Left ventricle myocardium inferior (tissue), 1 donor: ENCODE results near the gene HOXB5. TPM values are rescaled to one million over a fixed set of nuclear protein-coding genes. Genes with fewer than 3 reads are reported as not detected.

ENCODE experiments used
- DNase-seq: peaks from one replicate; pipeline ENCODE4 v3.0.0-alpha.2; 2020
- H3K27ac ChIP-seq: fragments of 200-600 bp; replicated peaks from 2 replicates; pipeline ENCODE4 v1.8.0; 2021
- H3K27me3 ChIP-seq: fragments of 200-600 bp; 2 replicates; pipeline ENCODE4 v1.8.0; 2021; ENCODE audit warnings: low read depth
- H3K36me3 ChIP-seq: fragments of 200-600 bp; 2 replicates; pipeline ENCODE4 v1.8.0; 2021
- H3K4me1 ChIP-seq: fragments of 200-600 bp; 2 replicates; pipeline ENCODE4 v1.8.0; 2021
- H3K4me3 ChIP-seq: fragments of 200-600 bp; 2 replicates; pipeline ENCODE4 v1.8.0; 2021; ENCODE audit warnings: mild to moderate bottlenecking, moderate library complexity
- H3K9me3 ChIP-seq: fragments of 200-600 bp; replicated peaks from 2 replicates; pipeline ENCODE4 v1.8.0; 2021
- intact Hi-C: fragments of 100-400 bp; cut with micrococcal nuclease; formaldehyde crosslinking; loops from one replicate; pipeline ENCODE4 v1.11.0; 2022
- total RNA-seq: library from RNA; stranded (reverse); fragmentation: NEBNext Ultra II Directional; extraction: Animal tissue kit (Norgen Biotek cat#: 25700); gene quantifications from one replicate; pipeline ENCODE4 v1.2.1, GENCODE V29; 2021
- TF ChIP-seq, protein P1 (sequence below): fragments of 200-600 bp; IDR thresholded peaks from 2 replicates; pipeline ENCODE4 v1.8.0; 2021; ENCODE audit warnings: antibody characterized with exemption, mild to moderate bottlenecking, borderline replicate concordance
- donor health status: DM: no; HTN: yes; CAD: no; lungs with severe emphysema.

The HOXB5 gene
- total RNA-seq, 1 donor from 2014 or later, result not detected

DNA sequence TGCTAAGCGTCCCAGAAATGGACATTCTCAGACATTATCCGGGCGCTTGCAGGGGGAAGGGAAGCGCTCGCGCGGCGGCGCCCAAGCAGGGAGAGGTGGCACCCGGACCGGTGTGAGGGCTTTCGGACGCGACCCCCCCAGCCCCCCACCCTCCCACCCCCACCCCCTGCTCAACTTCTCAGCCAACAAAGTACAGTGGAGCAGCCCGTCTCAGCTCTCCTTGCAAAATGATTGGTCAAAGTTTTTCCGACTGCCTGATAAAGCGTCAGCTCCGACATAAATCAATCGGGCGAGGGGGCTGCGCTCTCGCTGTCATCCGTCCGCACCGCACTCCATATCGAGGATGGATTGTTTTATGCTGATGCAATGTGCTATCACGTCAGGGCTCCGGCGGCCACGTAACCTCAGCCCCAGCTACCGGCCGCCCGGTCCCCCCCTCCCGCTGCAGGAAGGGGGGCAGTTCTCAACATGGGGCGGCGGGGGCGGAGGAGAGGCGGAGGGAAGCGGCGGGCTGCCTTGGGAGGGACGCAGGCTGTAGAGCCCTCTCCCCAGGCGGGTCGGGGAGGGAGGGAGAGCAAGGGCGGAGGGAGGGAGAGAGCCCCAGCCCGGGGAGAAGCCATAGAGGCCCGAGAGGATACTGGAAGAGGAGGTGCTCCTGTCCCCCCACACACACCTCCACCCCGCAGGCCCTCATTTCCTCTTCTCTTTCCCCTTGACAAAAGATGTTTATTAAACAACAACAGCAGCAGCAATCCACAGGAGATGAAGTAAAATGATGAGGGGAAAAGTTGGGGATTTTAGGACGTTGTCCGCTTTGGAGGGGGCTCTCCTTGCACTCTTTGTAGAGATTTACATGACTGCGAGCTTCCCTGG is 32.9 kb upstream of the HOXB5 start, which contains the start of gene HOXB9:
TSS of gene HOXB9 (minus strand) at position 114 of the 873 bp plus-strand sequence. CDS start at position 25, 89 bp downstream.
- Histone ChIP-seq H3K9me3 (no peaks in the 10 kb centered on the region), H3K27me3 (peaks cover 100% of the 10 kb centered on the region), H3K27ac (no peak within 1 kb of the TSS), H3K36me3 (no peaks in the 10 kb centered on the region), H3K4me3 (peak within 1 kb of the TSS; percentile 58), H3K4me1 (peaks cover 24% of the 10 kb centered on the region)
- TF ChIP-seq, protein P1, sequence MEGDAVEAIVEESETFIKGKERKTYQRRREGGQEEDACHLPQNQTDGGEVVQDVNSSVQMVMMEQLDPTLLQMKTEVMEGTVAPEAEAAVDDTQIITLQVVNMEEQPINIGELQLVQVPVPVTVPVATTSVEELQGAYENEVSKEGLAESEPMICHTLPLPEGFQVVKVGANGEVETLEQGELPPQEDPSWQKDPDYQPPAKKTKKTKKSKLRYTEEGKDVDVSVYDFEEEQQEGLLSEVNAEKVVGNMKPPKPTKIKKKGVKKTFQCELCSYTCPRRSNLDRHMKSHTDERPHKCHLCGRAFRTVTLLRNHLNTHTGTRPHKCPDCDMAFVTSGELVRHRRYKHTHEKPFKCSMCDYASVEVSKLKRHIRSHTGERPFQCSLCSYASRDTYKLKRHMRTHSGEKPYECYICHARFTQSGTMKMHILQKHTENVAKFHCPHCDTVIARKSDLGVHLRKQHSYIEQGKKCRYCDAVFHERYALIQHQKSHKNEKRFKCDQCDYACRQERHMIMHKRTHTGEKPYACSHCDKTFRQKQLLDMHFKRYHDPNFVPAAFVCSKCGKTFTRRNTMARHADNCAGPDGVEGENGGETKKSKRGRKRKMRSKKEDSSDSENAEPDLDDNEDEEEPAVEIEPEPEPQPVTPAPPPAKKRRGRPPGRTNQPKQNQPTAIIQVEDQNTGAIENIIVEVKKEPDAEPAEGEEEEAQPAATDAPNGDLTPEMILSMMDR, result no peak
- no peak for DNase-seq
- intact Hi-C loops, result no loop called here

DNA sequence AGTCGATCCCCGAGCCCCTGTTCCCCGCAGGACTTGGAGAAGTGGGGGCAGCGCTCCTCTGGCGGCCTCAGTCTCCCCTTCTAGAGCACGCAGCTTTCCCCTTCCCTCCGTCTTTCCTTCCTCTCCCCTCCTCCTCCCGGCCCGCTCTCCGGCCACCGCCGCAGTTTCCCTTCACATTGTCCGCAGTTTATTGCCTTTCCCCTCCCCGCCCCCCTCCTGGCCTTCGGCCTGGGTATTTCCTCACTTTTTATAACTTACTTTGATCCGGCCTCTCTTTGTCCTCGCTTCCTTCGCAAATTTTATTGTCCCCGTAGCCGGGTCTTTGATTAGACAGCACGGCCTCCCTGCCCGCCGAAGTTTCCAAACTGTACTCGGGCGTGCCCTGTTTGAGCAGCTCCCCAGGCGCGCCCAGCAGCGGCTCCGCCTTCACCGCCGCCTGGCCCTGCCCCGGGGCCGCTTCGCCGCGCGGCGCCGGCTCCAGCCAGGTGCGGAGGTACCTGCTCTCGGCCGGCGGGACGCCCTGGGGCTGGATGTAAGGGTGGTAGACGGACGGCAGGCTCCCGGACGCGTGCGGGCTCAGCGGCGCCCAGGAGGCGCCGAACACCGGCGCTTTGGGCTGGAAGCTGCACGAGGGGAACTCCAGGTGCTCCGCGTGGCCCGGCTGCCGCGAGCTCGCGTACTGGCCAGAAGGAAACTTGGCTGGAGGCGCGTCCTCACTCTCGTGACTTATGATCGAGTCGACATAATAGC is 32.1 kb upstream of the HOXB5 start:
- Histone ChIP-seq H3K4me1 (peaks cover 24% of the 10 kb centered on the region), H3K27me3 (peaks cover 100% of the 10 kb centered on the region), H3K36me3 (no peaks in the 10 kb centered on the region), H3K4me3 (peak overlapping the region; percentile 58), H3K9me3 (no peaks in the 10 kb centered on the region), H3K27ac (no peak overlapping the region)
- DNase-seq, result no peak
- TF ChIP-seq, protein P1, result no peak
- intact Hi-C loops, result no loop called here

DNA sequence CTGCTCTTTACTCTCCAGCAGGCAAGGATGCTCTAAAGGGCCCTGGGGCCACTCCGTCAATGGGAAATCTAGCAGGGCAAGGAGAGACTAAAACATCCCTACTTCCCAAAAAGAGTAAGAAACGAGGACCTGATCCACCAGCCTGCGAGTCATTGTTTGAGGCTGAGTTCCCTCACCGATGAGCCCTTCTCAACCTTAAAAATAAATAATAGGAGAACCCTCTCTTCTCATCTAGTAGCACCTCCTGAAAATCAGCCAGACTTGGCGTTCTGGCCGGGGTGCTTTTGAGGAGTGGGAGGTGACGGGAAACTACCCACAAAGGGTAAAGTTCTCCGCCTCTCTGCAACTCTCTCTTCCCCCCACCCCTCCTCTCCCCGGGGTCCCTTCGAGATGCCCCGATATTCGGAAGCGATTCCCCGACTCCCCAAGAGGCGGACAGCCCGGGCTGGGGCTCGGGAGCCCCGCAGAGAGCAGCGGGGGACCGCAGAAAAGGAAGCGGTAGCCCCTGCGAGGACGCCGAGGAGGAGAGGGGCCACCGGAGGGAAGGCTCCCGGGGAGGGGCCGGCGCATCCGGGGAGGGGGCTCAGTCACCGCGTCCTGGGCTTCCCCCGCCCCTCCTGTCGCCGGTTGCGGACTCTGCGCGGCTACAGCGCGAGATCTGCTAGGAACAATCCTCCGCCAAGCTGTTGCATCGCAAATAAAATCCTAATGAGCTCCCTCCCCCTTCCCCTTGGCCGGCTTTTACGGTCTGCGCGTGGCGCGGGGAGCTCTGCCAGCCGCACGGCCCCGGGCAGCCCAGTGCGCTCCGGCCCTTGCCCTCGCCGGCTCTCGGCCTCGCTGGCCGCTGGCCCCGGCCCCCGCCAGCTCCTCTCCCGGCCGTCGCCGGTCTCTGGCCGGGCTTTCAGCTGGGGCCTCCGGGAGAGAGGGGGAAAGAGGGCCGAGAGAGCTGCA is 31.2 kb upstream of the HOXB5 start:
- no peak overlapping the region for H3K27ac ChIP-seq

DNA sequence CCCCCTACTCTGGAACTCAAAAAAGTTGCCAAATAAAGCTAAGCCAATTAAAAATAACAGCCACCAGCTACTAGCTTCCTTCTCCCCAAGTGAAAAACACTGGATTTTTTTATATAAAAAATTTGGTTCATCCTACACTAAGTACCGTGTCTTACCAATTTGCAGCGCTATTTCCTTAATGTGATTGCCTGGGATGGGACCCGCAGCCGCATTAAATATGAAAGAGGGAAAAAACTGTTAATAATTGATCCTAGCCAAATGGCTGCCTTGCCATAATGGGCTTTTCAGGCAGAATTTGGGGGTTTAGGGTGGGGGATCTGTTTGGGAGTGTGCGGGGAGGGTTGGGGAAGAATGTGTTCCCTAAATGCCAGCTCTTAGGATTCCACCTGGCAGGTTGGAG is 30.5 kb upstream of the HOXB5 start:
- Histone ChIP-seq H3K4me3 (no peak overlapping the region), H3K4me1 (peaks cover 24% of the 10 kb centered on the region), H3K27me3 (peaks cover 100% of the 10 kb centered on the region), H3K9me3 (no peaks in the 10 kb centered on the region), H3K27ac (no peak overlapping the region), H3K36me3 (no peaks in the 10 kb centered on the region)
- DNase-seq, result no peak
- TF ChIP-seq, protein P1, result no peak
- intact Hi-C loops, result no loop called here

More for the DNA sequence above, 31.2 kb upstream of the HOXB5 start:
- Histone ChIP-seq H3K36me3 (no peaks in the 10 kb centered on the region), H3K27me3 (peaks cover 100% of the 10 kb centered on the region), H3K4me3 (peak overlapping the region; percentile 58), H3K4me1 (peaks cover 24% of the 10 kb centered on the region), H3K9me3 (no peaks in the 10 kb centered on the region)
- DNase-seq, result no peak
- TF ChIP-seq, protein P1, result no peak
- intact Hi-C loops, result no loop called here

DNA sequence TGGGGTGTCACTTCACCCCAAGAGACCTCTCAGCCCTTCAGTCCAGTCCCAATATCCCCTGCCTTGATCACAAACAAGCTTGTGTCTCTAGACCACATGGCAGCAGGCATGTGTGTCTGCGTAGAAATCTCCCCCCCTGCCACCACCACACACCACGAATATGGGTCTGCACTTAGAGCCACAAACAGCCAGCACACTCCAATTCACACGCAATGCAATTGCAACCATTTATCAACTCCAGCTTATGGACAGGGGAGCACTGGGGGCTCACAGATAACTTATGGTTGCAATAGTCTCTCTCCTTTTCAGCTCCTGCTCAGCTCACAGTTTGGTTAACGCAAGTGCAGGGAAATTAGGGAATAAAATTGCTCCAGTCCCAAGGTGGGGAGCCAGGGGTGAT is 30.0 kb upstream of the HOXB5 start:
- Histone ChIP-seq H3K27me3 (peaks cover 100% of the 10 kb centered on the region), H3K36me3 (no peaks in the 10 kb centered on the region), H3K4me1 (peaks cover 24% of the 10 kb centered on the region), H3K27ac (no peak overlapping the region), H3K9me3 (no peaks in the 10 kb centered on the region), H3K4me3 (no peak overlapping the region)
- intact Hi-C loops, result no loop called here
- DNase-seq, result no peak
- TF ChIP-seq, protein P1, result no peak
